ENCODE data around the gene STEAP3. TPM values are rescaled to one million over a fixed set of nuclear protein-coding genes. Genes with fewer than 3 reads are reported as not detected.
A peak's percentile ranks its signal among the peaks of the same experiment; 100 is the strongest.

STEAP3 gene
- total and polyA plus RNA-seq, 2 donors (not counting 1 experiment from before 2014, with no cell fraction given) = 1.1 to 1.6 TPM

- CTCF ChIA-PET = no interaction called here
- Mint-ChIP-seq H3K27me3 (peaks cover 26% of the 10 kb centered on the region), H3K4me1 (peaks cover 6% of the 10 kb centered on the region), H3K4me3 (peak overlapping the region; percentile 64), H3K9me3 (ENCODE audit: insufficient read depth) (no peaks in the 10 kb centered on the region), H3K27ac (no peak overlapping the region)
- Histone ChIP-seq H4K20me1 (ENCODE audit: control insufficient read depth, insufficient read depth, low read length, poor library complexity, severe bottlenecking) (no peaks in the 10 kb centered on the region), H2AFZ (ENCODE audit: insufficient read depth, low read depth, low read length, poor library complexity, severe bottlenecking) (no peak overlapping the region), H3K4me3 (ENCODE audit: control extremely low read depth in 1 of 5, extremely low read depth in 1 of 5, insufficient read depth in 1 of 5, low read depth in 2 of 5, low read length in 4 of 5) (no peak overlapping the region), H3K79me2 (ENCODE audit: control insufficient read depth, insufficient read depth, low read length) (no peaks in the 10 kb centered on the region), H3K9ac (ENCODE audit: low read length) (no peak overlapping the region), H3K36me3 (replicated peaks in 1 of 2; ENCODE audit: control extremely low read depth in 1 of 2, control insufficient read depth in 1 of 2, extremely low read depth in 1 of 2, insufficient read depth in 2 of 2, low read length in 1 of 2) (no peaks in the 10 kb centered on the region), H3K4me2 (replicated peaks; ENCODE audit: low read depth, low read length, poor library complexity, severe bottlenecking) (no peak overlapping the region), H3K27ac (ENCODE audit: low read length in 2 of 2) (no peak overlapping the region), H3K4me1 (ENCODE audit: control insufficient read depth in 2 of 2, insufficient read depth in 2 of 2, low read length in 2 of 2) (peaks cover 6 to 13% of the 10 kb centered on the region in 2 donors), H3K27me3 (replicated peaks in 1 of 4; ENCODE audit: control extremely low read depth in 1 of 4, control insufficient read depth in 3 of 4, insufficient read depth in 4 of 4, low read length in 3 of 4) (peaks cover 0 to 27% (median 6%) of the 10 kb centered on the region in 4 experiments), H3K9me3 (ENCODE audit: control extremely low read depth in 1 of 3, control insufficient read depth in 2 of 3, insufficient read depth in 1 of 3, low read length in 2 of 3) (peaks cover 0 to 4% (median 0%) of the 10 kb centered on the region in 3 donors)
- TF ChIP-seq CTCF (IDR thresholded peaks at IDR 0.05) = no peak
- TF ChIP-seq EZH2 (IDR thresholded peaks at IDR 0.05; ENCODE audit: borderline replicate concordance, insufficient read depth, low read depth, low read length, poor library complexity, severe bottlenecking) = no peak
- ATAC-seq (ENCODE audit: low read depth) (no peak), DNase-seq (peak; percentile 13)
- 87% methylated on average over 6 of the region's 7 CpGs for WGBS (ENCODE audit: insufficient coverage)
- POLR2A ChIA-PET = no interaction called here
- intact Hi-C loops (cut with micrococcal nuclease) = no loop called here
These were observed 1.7 kb downstream of the STEAP3 start for GRCh38 chr2:119225105-119225865.

GRCh38 chr2:119225926-119226325 is 2.3 kb downstream of the STEAP3 start:
- TF ChIP-seq CTCF (IDR thresholded peaks at IDR 0.05) = no peak
- TF ChIP-seq EZH2 (IDR thresholded peaks at IDR 0.05; ENCODE audit: borderline replicate concordance, insufficient read depth, low read depth, low read length, poor library complexity, severe bottlenecking) = no peak
- ChIA-PET CTCF (interaction anchor here (1.4 kb wide), 1 partner anchor 44 kb away, joined by 3 read pairs; no protein-coding TSS in a partner anchor), POLR2A (no interaction called here)
- Histone ChIP-seq H3K79me2 (ENCODE audit: control insufficient read depth, insufficient read depth, low read length) (no peaks in the 10 kb centered on the region), H3K27ac (ENCODE audit: low read length in 2 of 2) (no peak overlapping the region), H3K4me3 (ENCODE audit: control extremely low read depth in 1 of 5, extremely low read depth in 1 of 5, insufficient read depth in 1 of 5, low read depth in 2 of 5, low read length in 4 of 5) (no peak overlapping the region), H3K4me2 (replicated peaks; ENCODE audit: low read depth, low read length, poor library complexity, severe bottlenecking) (no peak overlapping the region), H3K9me3 (ENCODE audit: control extremely low read depth in 1 of 3, control insufficient read depth in 2 of 3, insufficient read depth in 1 of 3, low read length in 2 of 3) (peaks cover 0 to 4% (median 0%) of the 10 kb centered on the region in 3 donors), H2AFZ (ENCODE audit: insufficient read depth, low read depth, low read length, poor library complexity, severe bottlenecking) (no peak overlapping the region), H4K20me1 (ENCODE audit: control insufficient read depth, insufficient read depth, low read length, poor library complexity, severe bottlenecking) (no peaks in the 10 kb centered on the region), H3K4me1 (ENCODE audit: control insufficient read depth in 2 of 2, insufficient read depth in 2 of 2, low read length in 2 of 2) (peaks cover 6 to 13% of the 10 kb centered on the region in 2 donors), H3K27me3 (replicated peaks in 1 of 4; ENCODE audit: control extremely low read depth in 1 of 4, control insufficient read depth in 3 of 4, insufficient read depth in 4 of 4, low read length in 3 of 4) (peaks cover 0 to 25% (median 6%) of the 10 kb centered on the region in 4 experiments), H3K36me3 (replicated peaks in 1 of 2; ENCODE audit: control extremely low read depth in 1 of 2, control insufficient read depth in 1 of 2, extremely low read depth in 1 of 2, insufficient read depth in 2 of 2, low read length in 1 of 2) (no peaks in the 10 kb centered on the region), H3K9ac (ENCODE audit: low read length) (no peak overlapping the region)
- H3K27ac Mint-ChIP-seq = no peak overlapping the region
- DNase-seq (no peak), ATAC-seq (ENCODE audit: low read depth) (no peak)
- intact Hi-C loops (cut with micrococcal nuclease) = no loop called here
- H3K9me3 Mint-ChIP-seq (ENCODE audit: insufficient read depth) = no peaks in the 10 kb centered on the region
- peaks cover 23% of the 10 kb centered on the region for H3K27me3 Mint-ChIP-seq
- H3K4me1 Mint-ChIP-seq = peaks cover 6% of the 10 kb centered on the region
- WGBS (ENCODE audit: insufficient coverage) = 98% methylated on average over 6 of the region's 9 CpGs
- H3K4me3 Mint-ChIP-seq = peak overlapping the region; percentile 64

Measured in B cell (primary cell).